CD4-positive, alpha-beta T cell treated with Interleukin-17A for 4 hours (primary cell): ENCODE data around the gene R3HCC1L.

Experiments used
- DNase-seq: peaks from one replicate; pipeline ENCODE4 v3.0.0-alpha.2; 2020; ENCODE audit warnings: mixed read lengths

The R3HCC1L gene

GRCh38 chr10:98292971-98293370 lies 158.5 kb downstream of the R3HCC1L start:
- DNase-seq = no peak

- no peak for DNase-seq
These were observed 159.3 kb downstream of the R3HCC1L start for GRCh38 chr10:98293550-98294269.

- DNase-seq = no peak
These were observed 159.8 kb downstream of the R3HCC1L start for GRCh38 chr10:98294270-98294627.
